ENCODE measurements around the gene ARID1B. TPM values are rescaled to one million over a fixed set of nuclear protein-coding genes. Genes with fewer than 3 reads are reported as not detected.

The ARID1B gene
- polyA plus RNA-seq, 4 donors: 7.3 to 43.5 (median 17.0) TPM

- DNase-seq: peak; percentile 18 to 50
- no peak overlapping the region for H3K27ac ChIP-seq (ENCODE audit: low read depth in 1 of 3, low read length in 2 of 3)
- WGBS, 3 donors: 65 to 80% (median 66%) methylated on average over 13 of the region's 13 CpGs
- no peaks in the 10 kb centered on the region for H3K9me3 ChIP-seq (ENCODE audit: control insufficient read depth in 2 of 2, insufficient read depth in 1 of 2, low read depth in 1 of 2, low read length in 1 of 2)
- no peak for FAIRE-seq
- H3K36me3 ChIP-seq (ENCODE audit: control insufficient read depth in 3 of 3, insufficient read depth in 2 of 3, low read depth in 1 of 3, low read length in 3 of 3): peaks cover 0 to 6% (median 0%) of the 10 kb centered on the region in 3 donors
- peaks cover 3 to 26% (median 12%) of the 10 kb centered on the region in 3 donors for H3K4me1 ChIP-seq (ENCODE audit: control insufficient read depth in 3 of 3, insufficient read depth in 2 of 3, low read depth in 1 of 3, low read length in 2 of 3)
- no peak overlapping the region for H3K4me3 ChIP-seq (ENCODE audit: low read depth in 1 of 3, low read length in 3 of 3)
- no peaks in the 10 kb centered on the region for H3K27me3 ChIP-seq (ENCODE audit: control insufficient read depth in 3 of 3, insufficient read depth in 3 of 3, low read length in 3 of 3)
Observed at GRCh38 chr6:156992020-156992804, 215.0 kb downstream of the ARID1B start.

GRCh38 chr6:156993713-156994112 is 216.5 kb downstream of the ARID1B start:
- Histone ChIP-seq H3K27ac (ENCODE audit: low read depth in 1 of 3, low read length in 2 of 3) (peak overlapping the region in 1 of 3 donors; percentile 26), H3K36me3 (ENCODE audit: control insufficient read depth in 3 of 3, insufficient read depth in 2 of 3, low read depth in 1 of 3, low read length in 3 of 3) (peaks cover 0 to 6% (median 0%) of the 10 kb centered on the region in 3 donors), H3K9me3 (ENCODE audit: control insufficient read depth in 2 of 2, insufficient read depth in 1 of 2, low read depth in 1 of 2, low read length in 1 of 2) (no peaks in the 10 kb centered on the region), H3K27me3 (ENCODE audit: control insufficient read depth in 3 of 3, insufficient read depth in 3 of 3, low read length in 3 of 3) (no peaks in the 10 kb centered on the region), H3K4me3 (ENCODE audit: low read depth in 1 of 3, low read length in 3 of 3) (no peak overlapping the region), H3K4me1 (ENCODE audit: control insufficient read depth in 3 of 3, insufficient read depth in 2 of 3, low read depth in 1 of 3, low read length in 2 of 3) (peaks cover 0 to 18% (median 8%) of the 10 kb centered on the region in 3 donors)
- FAIRE-seq: no peak
- no peak for DNase-seq
- 72 to 82% (median 80%) methylated on average over 2 of the region's 2 CpGs for WGBS, 3 donors

GRCh38 chr6:156994215-156995076 is 217.3 kb downstream of the ARID1B start:
- Histone ChIP-seq H3K36me3 (ENCODE audit: control insufficient read depth in 3 of 3, insufficient read depth in 2 of 3, low read depth in 1 of 3, low read length in 3 of 3) (peaks cover 0 to 6% (median 0%) of the 10 kb centered on the region in 3 donors), H3K4me1 (ENCODE audit: control insufficient read depth in 3 of 3, insufficient read depth in 2 of 3, low read depth in 1 of 3, low read length in 2 of 3) (peaks cover 0 to 15% (median 8%) of the 10 kb centered on the region in 3 donors), H3K4me3 (ENCODE audit: low read depth in 1 of 3, low read length in 3 of 3) (no peak overlapping the region), H3K27me3 (ENCODE audit: control insufficient read depth in 3 of 3, insufficient read depth in 3 of 3, low read length in 3 of 3) (no peaks in the 10 kb centered on the region), H3K27ac (ENCODE audit: low read depth in 1 of 3, low read length in 2 of 3) (peak overlapping the region in 1 of 3 donors; percentile 26), H3K9me3 (ENCODE audit: control insufficient read depth in 2 of 2, insufficient read depth in 1 of 2, low read depth in 1 of 2, low read length in 1 of 2) (no peaks in the 10 kb centered on the region)
- 48 to 55% (median 55%) methylated on average over 13 of the region's 13 CpGs for WGBS, 3 donors
- DNase-seq: peak; percentile 62 to 70
- no peak for FAIRE-seq

GRCh38 chr6:156995502-156995901 is 218.3 kb downstream of the ARID1B start:
- H3K4me3 ChIP-seq (ENCODE audit: low read depth in 1 of 3, low read length in 3 of 3): no peak overlapping the region
- no peaks in the 10 kb centered on the region for H3K27me3 ChIP-seq (ENCODE audit: control insufficient read depth in 3 of 3, insufficient read depth in 3 of 3, low read length in 3 of 3)
- DNase-seq (no peak), FAIRE-seq (no peak)
- 90 to 96% (median 91%) methylated on average over 5 of the region's 5 CpGs for WGBS, 3 donors
- H3K27ac ChIP-seq (ENCODE audit: low read depth in 1 of 3, low read length in 2 of 3): no peak overlapping the region
- no peaks in the 10 kb centered on the region for H3K9me3 ChIP-seq (ENCODE audit: control insufficient read depth in 2 of 2, insufficient read depth in 1 of 2, low read depth in 1 of 2, low read length in 1 of 2)
- peaks cover 0 to 15% (median 8%) of the 10 kb centered on the region in 3 donors for H3K4me1 ChIP-seq (ENCODE audit: control insufficient read depth in 3 of 3, insufficient read depth in 2 of 3, low read depth in 1 of 3, low read length in 2 of 3)
- peaks cover 0 to under 1% (median 0%) of the 10 kb centered on the region in 3 donors for H3K36me3 ChIP-seq (ENCODE audit: control insufficient read depth in 3 of 3, insufficient read depth in 2 of 3, low read depth in 1 of 3, low read length in 3 of 3)

- 93 to 98% (median 93%) methylated on average over 2 of the region's 2 CpGs for WGBS, 3 donors
- H3K9me3 ChIP-seq (ENCODE audit: control insufficient read depth in 2 of 2, insufficient read depth in 1 of 2, low read depth in 1 of 2, low read length in 1 of 2): no peaks in the 10 kb centered on the region
- FAIRE-seq (no peak), DNase-seq (no peak)
- no peaks in the 10 kb centered on the region for H3K27me3 ChIP-seq (ENCODE audit: control insufficient read depth in 3 of 3, insufficient read depth in 3 of 3, low read length in 3 of 3)
- H3K4me3 ChIP-seq (ENCODE audit: low read depth in 1 of 3, low read length in 3 of 3): no peak overlapping the region
- H3K4me1 ChIP-seq (ENCODE audit: control insufficient read depth in 3 of 3, insufficient read depth in 2 of 3, low read depth in 1 of 3, low read length in 2 of 3): peaks cover 0 to 15% (median 8%) of the 10 kb centered on the region in 3 donors
- peaks cover 0 to 3% (median 0%) of the 10 kb centered on the region in 3 donors for H3K36me3 ChIP-seq (ENCODE audit: control insufficient read depth in 3 of 3, insufficient read depth in 2 of 3, low read depth in 1 of 3, low read length in 3 of 3)
- no peak overlapping the region for H3K27ac ChIP-seq (ENCODE audit: low read depth in 1 of 3, low read length in 2 of 3)
Observed at GRCh38 chr6:156996265-156996664, 219.1 kb downstream of the ARID1B start.

- FAIRE-seq: no peak
- H3K9me3 ChIP-seq (ENCODE audit: control insufficient read depth in 2 of 2, insufficient read depth in 1 of 2, low read depth in 1 of 2, low read length in 1 of 2): no peaks in the 10 kb centered on the region
- H3K27me3 ChIP-seq (ENCODE audit: control insufficient read depth in 3 of 3, insufficient read depth in 3 of 3, low read length in 3 of 3): no peaks in the 10 kb centered on the region
- H3K4me3 ChIP-seq (ENCODE audit: low read depth in 1 of 3, low read length in 3 of 3): no peak overlapping the region
- peaks cover 0 to 7% (median 0%) of the 10 kb centered on the region in 3 donors for H3K36me3 ChIP-seq (ENCODE audit: control insufficient read depth in 3 of 3, insufficient read depth in 2 of 3, low read depth in 1 of 3, low read length in 3 of 3)
- peaks cover 0 to 8% (median 5%) of the 10 kb centered on the region in 3 donors for H3K4me1 ChIP-seq (ENCODE audit: control insufficient read depth in 3 of 3, insufficient read depth in 2 of 3, low read depth in 1 of 3, low read length in 2 of 3)
- H3K27ac ChIP-seq (ENCODE audit: low read depth in 1 of 3, low read length in 2 of 3): no peak overlapping the region
- no peak for DNase-seq
- WGBS, 3 donors: 95 to 98% (median 98%) methylated on average over 7 of the region's 7 CpGs
Observed at GRCh38 chr6:156998794-156999330, 221.7 kb downstream of the ARID1B start.

- H3K4me3 ChIP-seq (ENCODE audit: low read depth in 1 of 3, low read length in 3 of 3): no peak overlapping the region
- no peak overlapping the region for H3K27ac ChIP-seq (ENCODE audit: low read depth in 1 of 3, low read length in 2 of 3)
- 96 to 97% (median 96%) methylated on average over 3 of the region's 3 CpGs for WGBS, 3 donors
- peaks cover 0 to 2% (median under 1%) of the 10 kb centered on the region in 3 donors for H3K4me1 ChIP-seq (ENCODE audit: control insufficient read depth in 3 of 3, insufficient read depth in 2 of 3, low read depth in 1 of 3, low read length in 2 of 3)
- H3K36me3 ChIP-seq (ENCODE audit: control insufficient read depth in 3 of 3, insufficient read depth in 2 of 3, low read depth in 1 of 3, low read length in 3 of 3): peaks cover 0 to 7% (median 0%) of the 10 kb centered on the region in 3 donors
- H3K9me3 ChIP-seq (ENCODE audit: control insufficient read depth in 2 of 2, insufficient read depth in 1 of 2, low read depth in 1 of 2, low read length in 1 of 2): no peaks in the 10 kb centered on the region
- H3K27me3 ChIP-seq (ENCODE audit: control insufficient read depth in 3 of 3, insufficient read depth in 3 of 3, low read length in 3 of 3): no peaks in the 10 kb centered on the region
- no peak for DNase-seq
- no peak for FAIRE-seq
Observed at GRCh38 chr6:156999762-157000161, 222.6 kb downstream of the ARID1B start.

GRCh38 chr6:157001716-157002115 is 224.5 kb downstream of the ARID1B start:
- no peak overlapping the region for H3K4me3 ChIP-seq (ENCODE audit: low read depth in 1 of 3, low read length in 3 of 3)
- FAIRE-seq: no peak
- H3K4me1 ChIP-seq (ENCODE audit: control insufficient read depth in 3 of 3, insufficient read depth in 2 of 3, low read depth in 1 of 3, low read length in 2 of 3): no peaks in the 10 kb centered on the region
- no peak for DNase-seq
- H3K27ac ChIP-seq (ENCODE audit: low read depth in 1 of 3, low read length in 2 of 3): no peak overlapping the region
- H3K9me3 ChIP-seq (ENCODE audit: control insufficient read depth in 2 of 2, insufficient read depth in 1 of 2, low read depth in 1 of 2, low read length in 1 of 2): no peaks in the 10 kb centered on the region
- H3K27me3 ChIP-seq (ENCODE audit: control insufficient read depth in 3 of 3, insufficient read depth in 3 of 3, low read length in 3 of 3): no peaks in the 10 kb centered on the region
- WGBS, 3 donors: 96 to 97% (median 96%) methylated on average over 12 of the region's 12 CpGs
- H3K36me3 ChIP-seq (ENCODE audit: control insufficient read depth in 3 of 3, insufficient read depth in 2 of 3, low read depth in 1 of 3, low read length in 3 of 3): peaks cover 0 to 7% (median 0%) of the 10 kb centered on the region in 3 donors

Data from small intestine (tissue), 7 donors.